RWPE1 (cell line): ENCODE measurements around the gene NDUFS7.

ENCODE experiments used
- CTCF ChIA-PET: fragments of 350-600 bp; sonication (Branson Sonifier 250); formaldehyde crosslinking; extraction: SDS; loops from one replicate; lab custom pipeline; 2021; lab: Yijun Ruan, JAX
- POLR2A ChIA-PET: fragments of 400-600 bp; formaldehyde crosslinking; extraction: SDS; loops from one replicate; lab custom pipeline; 2020; ENCODE audit warnings: antibody characterized with exemption; ENCODE audit not compliant: low non-redundant PET; lab: Yijun Ruan, JAX
- DNase-seq: peaks from one replicate; pipeline ENCODE4 v3.0.0; 2012; ENCODE audit warnings: low spot score
- H3K27ac ChIP-seq: fragments of 450-650 bp; 2 replicates; pipeline ENCODE4 v1.5.1; 2017
- TF ChIP-seq, protein P1 (sequence below): fragments of 450-650 bp; conservative IDR thresholded peaks from 2 replicates; pipeline ENCODE4 v1.5.1; 2017; ENCODE audit warnings: low read depth, mild to moderate bottlenecking

NDUFS7 gene

DNA sequence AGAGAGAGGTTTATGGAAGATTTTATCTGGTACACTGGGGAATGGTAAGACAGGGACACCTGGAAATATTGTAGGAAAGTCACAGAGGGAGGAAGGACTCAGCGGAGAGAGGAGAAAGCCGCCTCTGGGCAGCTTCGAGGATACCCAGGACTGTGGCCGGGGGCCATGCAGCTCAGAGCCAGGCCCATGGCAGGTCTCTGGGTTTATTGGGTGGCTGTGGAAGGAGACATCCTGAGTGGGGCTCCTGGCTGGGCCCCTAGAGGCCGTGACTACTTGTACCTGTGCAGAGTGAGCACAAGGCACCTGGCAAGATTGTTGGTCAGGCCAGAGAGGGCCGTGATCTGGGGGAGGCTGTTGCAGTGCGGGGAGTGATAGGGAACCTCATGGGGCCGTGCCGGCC lies 27.1 kb downstream of the NDUFS7 start:
- CTCF ChIA-PET, result no interaction called here
- POLR2A ChIA-PET, result interaction anchor here (0.6 kb wide), 1 partner anchor 46 kb away, joined by 3 read pairs; no protein-coding TSS in a partner anchor
- H3K27ac ChIP-seq, result peak overlapping the region; percentile 96
- TF ChIP-seq, protein P1, sequence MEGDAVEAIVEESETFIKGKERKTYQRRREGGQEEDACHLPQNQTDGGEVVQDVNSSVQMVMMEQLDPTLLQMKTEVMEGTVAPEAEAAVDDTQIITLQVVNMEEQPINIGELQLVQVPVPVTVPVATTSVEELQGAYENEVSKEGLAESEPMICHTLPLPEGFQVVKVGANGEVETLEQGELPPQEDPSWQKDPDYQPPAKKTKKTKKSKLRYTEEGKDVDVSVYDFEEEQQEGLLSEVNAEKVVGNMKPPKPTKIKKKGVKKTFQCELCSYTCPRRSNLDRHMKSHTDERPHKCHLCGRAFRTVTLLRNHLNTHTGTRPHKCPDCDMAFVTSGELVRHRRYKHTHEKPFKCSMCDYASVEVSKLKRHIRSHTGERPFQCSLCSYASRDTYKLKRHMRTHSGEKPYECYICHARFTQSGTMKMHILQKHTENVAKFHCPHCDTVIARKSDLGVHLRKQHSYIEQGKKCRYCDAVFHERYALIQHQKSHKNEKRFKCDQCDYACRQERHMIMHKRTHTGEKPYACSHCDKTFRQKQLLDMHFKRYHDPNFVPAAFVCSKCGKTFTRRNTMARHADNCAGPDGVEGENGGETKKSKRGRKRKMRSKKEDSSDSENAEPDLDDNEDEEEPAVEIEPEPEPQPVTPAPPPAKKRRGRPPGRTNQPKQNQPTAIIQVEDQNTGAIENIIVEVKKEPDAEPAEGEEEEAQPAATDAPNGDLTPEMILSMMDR, result no peak
- no peak for DNase-seq

DNA sequence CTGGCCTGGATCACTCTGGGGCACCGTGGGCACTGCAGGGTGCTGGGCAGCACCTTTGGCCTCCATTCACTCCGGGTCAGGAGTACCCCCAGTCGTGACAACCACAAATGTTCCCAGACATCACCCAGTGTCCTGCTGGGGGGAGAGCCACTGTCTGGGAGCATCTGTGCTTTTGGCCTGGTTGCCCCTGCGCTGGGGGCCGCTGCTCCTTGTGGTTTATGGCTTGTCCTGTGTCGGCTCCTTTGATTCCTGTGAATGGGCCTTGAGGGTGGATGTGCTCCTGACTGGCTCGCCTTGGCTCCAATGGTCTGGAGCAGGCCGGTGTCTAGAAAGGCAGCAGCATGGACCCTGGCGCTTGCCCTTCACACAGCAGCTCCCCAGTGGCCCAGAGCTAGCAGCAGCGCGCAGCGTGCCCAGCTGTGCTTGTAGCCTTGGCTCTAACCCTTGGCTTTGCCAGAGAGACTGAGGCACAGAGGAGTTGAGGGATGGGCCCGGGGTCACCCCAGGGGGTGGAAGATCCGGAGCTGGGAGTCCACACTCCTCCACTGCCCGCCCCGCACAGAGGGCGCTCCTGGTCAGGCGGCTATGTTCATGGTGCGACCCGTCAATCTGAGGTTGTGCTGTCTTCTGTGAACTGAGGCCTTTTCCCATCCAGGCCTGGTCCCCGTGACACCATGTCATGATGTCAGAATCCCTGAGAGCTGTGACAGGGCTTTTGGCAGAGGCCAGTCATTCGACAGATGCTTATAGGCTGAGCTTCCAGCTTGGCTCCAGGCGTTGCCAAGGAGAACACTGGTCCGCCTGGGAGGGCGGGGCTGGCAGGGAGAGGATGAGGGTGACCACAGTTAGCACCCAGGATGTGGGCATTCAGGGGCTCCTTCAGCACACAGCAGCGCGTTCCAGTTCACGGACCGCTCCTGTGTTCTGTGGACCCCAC lies 27.8 kb downstream of the NDUFS7 start:
- peak overlapping the region; percentile 96 for H3K27ac ChIP-seq
- TF ChIP-seq, protein P1, result no peak
- ChIA-PET CTCF (interaction anchor here (0.6 kb wide), 2 partner anchors 13 to 33 kb away, joined by 3 read pairs; no protein-coding TSS in a partner anchor), POLR2A (interaction anchor here (0.6 kb wide), 1 partner anchor 45 kb away, joined by 3 read pairs; no protein-coding TSS in a partner anchor)
- no peak for DNase-seq

DNA sequence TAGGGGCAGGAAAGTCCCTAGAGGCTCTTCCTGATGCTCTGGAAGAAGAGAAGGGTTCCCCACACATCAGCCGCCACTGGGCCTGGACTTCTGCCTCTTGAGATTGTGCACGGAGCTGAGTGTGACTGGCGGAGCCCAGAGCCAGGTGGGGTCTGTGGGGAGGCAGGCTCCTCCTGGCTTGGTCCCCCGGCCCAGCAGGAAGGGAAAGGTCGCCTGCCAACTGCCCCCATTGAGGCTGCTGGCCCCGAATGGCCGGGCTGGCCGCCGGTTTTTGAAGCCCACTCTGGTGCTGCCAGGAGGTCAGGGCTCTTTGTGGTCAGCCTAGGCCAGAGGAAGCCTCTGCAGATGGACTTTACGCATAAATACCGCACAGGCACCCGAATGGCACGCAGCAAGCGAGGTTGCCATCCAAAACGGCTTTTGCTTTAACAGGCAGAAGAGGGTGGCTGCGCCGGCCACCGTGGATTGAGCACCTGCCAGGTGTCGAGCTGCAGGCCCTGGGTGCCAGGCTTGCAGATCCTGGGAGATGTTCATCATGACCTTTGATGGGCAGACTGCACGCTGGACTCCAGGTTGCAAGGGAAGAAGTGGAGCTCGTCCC lies 28.7 kb downstream of the NDUFS7 start:
- CTCF ChIA-PET, result interaction anchor here (0.6 to 0.8 kb wide), 3 partner anchors 14 to 168 kb away, joined by 3 to 5 read pairs (median 3); no protein-coding TSS in a partner anchor
- DNase-seq, result no peak
- peak overlapping the region; percentile 96 for H3K27ac ChIP-seq
- POLR2A ChIA-PET, result no interaction called here
- TF ChIP-seq, protein P1, result no peak

DNA sequence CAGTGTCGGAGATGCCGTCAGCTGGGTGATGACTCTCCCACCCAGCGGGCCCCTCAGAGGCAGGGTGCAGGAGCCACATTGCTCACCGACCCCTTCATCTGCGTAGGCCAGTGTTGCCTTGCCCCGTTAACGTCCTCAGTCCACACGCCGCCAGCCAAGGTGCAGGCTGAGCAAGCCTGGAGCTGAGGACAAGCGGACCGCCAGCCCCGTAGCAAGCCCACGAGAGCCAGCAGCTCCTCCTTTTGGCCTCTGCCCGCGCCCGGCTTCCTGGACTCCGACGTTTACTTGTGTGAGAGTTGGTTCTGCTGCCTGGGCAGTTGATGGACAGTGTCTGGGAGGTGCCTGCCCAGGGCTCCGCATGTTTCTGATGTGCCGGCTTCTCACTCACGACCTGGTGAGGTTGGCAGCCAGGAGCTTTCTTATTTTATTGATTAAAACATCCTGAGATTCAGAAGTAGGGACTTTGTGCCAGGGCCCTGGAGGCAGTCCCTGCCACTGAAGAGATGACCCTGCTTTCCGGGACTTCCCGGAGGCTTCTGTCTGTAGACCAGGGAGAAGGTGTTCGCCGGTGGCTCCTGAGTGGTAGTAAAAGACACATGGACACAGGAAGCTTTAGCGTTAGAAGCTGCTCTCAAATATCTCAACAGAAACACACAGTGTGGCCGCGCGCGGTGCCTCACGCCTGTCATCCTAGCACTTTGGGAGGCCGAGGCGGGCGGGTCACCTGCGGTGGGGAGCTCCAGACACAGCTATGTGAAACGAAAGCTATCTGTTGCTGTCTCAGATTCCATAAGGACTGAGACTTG lies 29.5 kb downstream of the NDUFS7 start:
- peak overlapping the region; percentile 96 for H3K27ac ChIP-seq
- TF ChIP-seq, protein P1, result no peak
- ChIA-PET POLR2A (no interaction called here), CTCF (interaction anchor here (0.7 to 1.6 kb wide), 4 partner anchors 19 to 169 kb away, joined by 3 to 6 read pairs (median 4); no protein-coding TSS in a partner anchor)
- no peak for DNase-seq

DNA sequence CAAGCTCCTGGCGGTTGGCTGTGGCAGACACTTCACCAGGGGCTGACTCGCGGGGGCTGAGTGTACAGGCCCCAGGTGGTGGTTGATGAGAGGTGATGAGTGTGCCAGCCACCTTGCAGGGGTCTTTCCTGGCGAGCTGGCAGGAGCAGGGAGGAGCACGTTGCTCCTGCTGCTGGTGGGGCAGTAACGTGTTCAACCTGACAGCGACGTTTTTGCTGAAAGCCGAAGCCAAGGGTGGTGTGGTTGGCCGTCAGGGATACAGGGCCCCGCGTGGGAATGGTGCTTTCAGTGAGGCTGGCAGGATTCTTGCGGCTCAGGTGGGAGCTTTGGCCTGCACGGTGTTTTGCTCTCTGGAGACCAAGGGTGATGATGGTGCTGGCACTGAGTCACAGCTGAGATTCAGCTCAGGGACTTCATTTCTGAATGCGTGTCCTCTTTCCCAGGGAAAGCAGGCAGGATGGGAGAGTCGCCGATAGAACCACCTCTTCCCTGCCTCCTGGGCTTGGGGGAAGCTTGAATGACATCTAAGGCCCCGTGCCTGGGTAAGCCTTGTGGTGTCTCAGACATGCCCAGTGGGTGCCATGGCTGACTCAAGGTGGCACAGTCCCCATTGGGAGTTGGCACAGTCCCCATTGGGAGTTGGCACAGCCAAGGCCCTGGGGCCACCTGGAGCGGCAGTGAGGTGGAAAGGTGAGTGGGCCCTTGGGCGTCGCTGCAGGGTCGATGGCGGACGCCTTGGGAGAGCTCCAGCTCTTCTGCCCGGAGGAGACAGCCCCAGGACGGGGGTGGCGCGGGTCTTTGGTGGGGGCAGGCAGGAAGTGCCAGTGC lies 32.5 kb downstream of the NDUFS7 start:
- CTCF ChIA-PET, result interaction anchor here (0.6 kb wide), 1 partner anchor 130 kb away, joined by 3 read pairs; no protein-coding TSS in a partner anchor
- POLR2A ChIA-PET, result interaction anchor here (0.8 kb wide), 1 partner anchor 45 kb away, joined by 3 read pairs; no protein-coding TSS in a partner anchor
- no peak for DNase-seq
- peak overlapping the region; percentile 96 for H3K27ac ChIP-seq
- TF ChIP-seq, protein P1, result no peak
